IPS-20b (cell line): ENCODE results near the gene FAM83C.

Experiments used
- H3K27ac ChIP-seq: one replicate; pipeline ENCODE4 v1.5.1; 2013; ENCODE audit warnings: low read length
- H3K27me3 ChIP-seq: 2 replicates; pipeline ENCODE4 v1.6.1; 2013; ENCODE audit warnings: mild to moderate bottlenecking, low read length, inconsistent platforms; ENCODE audit not compliant: insufficient read depth
- H3K36me3 ChIP-seq: 2 replicates; pipeline ENCODE4 v1.6.1; 2013; ENCODE audit warnings: low read depth, mild to moderate bottlenecking, inconsistent platforms, low read length, moderate library complexity; ENCODE audit not compliant: insufficient read depth
- H3K4me1 ChIP-seq: 2 replicates; pipeline ENCODE4 v1.6.1; 2013; ENCODE audit warnings: mild to moderate bottlenecking, control low read depth, inconsistent platforms, low read length, moderate library complexity; ENCODE audit not compliant: insufficient read depth
- H3K4me3 ChIP-seq: 2 replicates; pipeline ENCODE4 v1.5.1; 2013; ENCODE audit warnings: mild to moderate bottlenecking, low read length, inconsistent platforms
- H3K9ac ChIP-seq: 2 replicates; pipeline ENCODE4 v1.6.1; 2013; ENCODE audit warnings: low read depth, mild to moderate bottlenecking, inconsistent platforms, low read length, moderate library complexity
- H3K9me3 ChIP-seq: 2 replicates; pipeline ENCODE4 v1.6.1; 2013; ENCODE audit warnings: mild to moderate bottlenecking, low read depth, low read length, inconsistent platforms; ENCODE audit not compliant: insufficient read depth

FAM83C gene

DNA sequence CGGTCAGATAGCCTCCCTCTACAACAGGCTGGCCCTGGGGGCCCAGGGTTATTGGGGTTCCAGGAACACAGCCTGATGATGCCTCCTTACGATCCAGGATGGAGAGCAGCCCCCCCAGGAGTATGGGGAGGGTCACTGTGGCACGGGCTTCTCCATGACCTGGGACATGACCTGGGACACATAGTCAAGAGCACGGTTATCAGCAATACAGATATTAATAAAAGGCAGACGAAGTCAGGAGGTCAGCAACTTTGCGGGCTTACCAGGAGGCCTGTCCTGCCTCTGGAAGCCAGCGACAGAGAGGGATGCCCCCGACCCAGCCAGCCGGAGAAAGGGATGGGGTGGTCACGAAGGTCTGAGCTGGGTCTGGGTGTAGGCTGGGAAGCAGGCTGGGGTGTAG, 15.1 kb downstream of the FAM83C start:
- peak overlapping the region; percentile 89 for H3K4me3 ChIP-seq
- H3K4me1 ChIP-seq = peaks cover 4% of the 10 kb centered on the region; the same call in 1 of the 2 replicates
- peaks cover 49% of the 10 kb centered on the region for H3K36me3 ChIP-seq
- peak overlapping the region; percentile 90 for H3K9ac ChIP-seq
- no peaks in the 10 kb centered on the region for H3K9me3 ChIP-seq
- H3K27ac ChIP-seq = peak overlapping the region; percentile 76
- no peaks in the 10 kb centered on the region for H3K27me3 ChIP-seq

DNA sequence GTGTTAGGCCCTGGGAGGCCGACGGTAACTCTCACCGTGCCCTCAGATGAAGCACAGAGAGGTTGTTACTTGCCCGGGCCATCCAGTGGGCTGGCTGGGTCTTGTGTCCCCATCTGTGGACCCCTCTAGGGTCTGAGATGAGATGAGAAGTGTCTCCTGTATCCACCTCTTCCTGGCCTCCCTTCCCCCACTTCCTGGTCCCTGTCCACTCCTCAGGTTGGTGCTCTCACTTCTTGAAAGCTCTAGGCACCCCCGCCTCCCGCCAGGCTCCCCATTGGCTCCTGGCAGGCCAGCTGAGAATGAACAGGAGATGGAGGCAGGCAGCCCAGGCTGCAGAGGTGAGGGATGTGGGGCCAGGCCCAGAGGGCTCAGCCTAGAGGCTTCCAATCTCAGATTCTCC, 15.8 kb downstream of the FAM83C start:
- no peak overlapping the region for H3K27ac ChIP-seq
- peaks cover 42% of the 10 kb centered on the region for H3K36me3 ChIP-seq
- H3K4me1 ChIP-seq = peaks cover 4% of the 10 kb centered on the region; the same call in 1 of the 2 replicates
- no peaks in the 10 kb centered on the region for H3K9me3 ChIP-seq
- H3K9ac ChIP-seq = peak overlapping the region; percentile 90; the same call in 1 of the 2 replicates
- H3K27me3 ChIP-seq = no peaks in the 10 kb centered on the region
- peak overlapping the region; percentile 89; the same call in 1 of the 2 replicates for H3K4me3 ChIP-seq

DNA sequence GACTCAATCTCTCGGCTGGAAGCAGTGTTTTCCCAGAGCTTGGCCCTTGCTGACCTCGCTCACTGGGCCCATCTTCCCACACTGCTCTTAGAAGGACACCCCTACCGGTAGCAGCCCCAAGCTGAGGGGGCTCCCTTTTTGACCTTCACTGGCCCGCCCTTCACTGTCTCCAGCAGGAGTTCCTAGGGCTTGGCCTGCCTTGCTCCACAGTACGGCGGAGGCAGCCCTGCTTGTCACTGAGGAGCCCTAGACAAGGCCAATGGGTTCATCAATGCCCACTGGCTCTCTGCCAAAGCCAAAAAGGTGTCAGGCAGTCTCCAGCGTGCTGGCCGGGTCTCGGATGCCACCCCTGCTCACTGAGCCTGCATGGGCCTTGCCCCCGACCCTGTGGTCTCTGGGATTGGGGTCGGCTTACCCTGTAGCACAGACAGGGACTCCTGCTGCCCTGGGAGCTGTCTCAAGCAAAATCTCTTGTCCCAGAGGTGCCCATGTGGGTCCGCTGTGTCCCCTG, 16.4 kb downstream of the FAM83C start:
- H3K36me3 ChIP-seq = peaks cover 36% of the 10 kb centered on the region
- H3K9me3 ChIP-seq = no peaks in the 10 kb centered on the region
- H3K27me3 ChIP-seq = no peaks in the 10 kb centered on the region
- H3K27ac ChIP-seq = no peak overlapping the region
- peak overlapping the region; percentile 21; the same call in 1 of the 2 replicates for H3K9ac ChIP-seq
- no peak overlapping the region for H3K4me3 ChIP-seq
- H3K4me1 ChIP-seq = peaks cover 4% of the 10 kb centered on the region; the same call in 1 of the 2 replicates

DNA sequence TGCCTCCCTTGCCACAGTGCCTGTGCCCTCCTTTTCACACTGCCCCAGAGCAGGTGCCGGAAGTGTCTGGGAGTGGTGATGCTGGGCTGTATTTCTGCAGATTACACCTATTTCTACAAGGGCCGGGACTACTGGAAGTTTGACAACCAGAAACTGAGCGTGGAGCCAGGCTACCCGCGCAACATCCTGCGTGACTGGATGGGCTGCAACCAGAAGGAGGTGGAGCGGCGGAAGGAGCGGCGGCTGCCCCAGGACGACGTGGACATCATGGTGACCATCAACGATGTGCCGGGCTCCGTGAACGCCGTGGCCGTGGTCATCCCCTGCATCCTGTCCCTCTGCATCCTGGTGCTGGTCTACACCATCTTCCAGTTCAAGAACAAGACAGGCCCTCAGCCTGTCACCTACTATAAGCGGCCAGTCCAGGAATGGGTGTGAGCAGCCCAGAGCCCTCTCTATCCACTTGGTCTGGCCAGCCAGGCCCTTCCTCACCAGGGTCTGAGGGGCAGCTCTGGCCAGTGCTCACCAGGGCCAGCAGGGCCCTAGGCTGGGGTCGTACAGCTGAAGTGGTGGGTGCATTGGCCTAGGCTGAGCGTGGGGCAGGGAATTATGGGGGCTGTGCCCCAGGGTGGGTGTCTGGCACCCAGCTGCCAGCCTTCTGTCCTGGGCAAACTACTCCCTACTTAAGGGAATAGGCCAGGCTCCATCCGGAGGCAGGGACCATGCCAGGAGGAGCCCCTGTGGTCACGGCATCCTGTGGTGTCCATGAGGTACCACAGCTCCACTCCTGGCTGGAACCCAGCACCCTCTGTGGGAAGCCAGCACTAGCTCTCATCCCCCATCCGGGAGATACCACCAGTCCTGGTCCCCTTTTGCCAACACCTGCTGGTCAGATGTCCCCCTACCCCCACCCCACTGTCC, 17.8 kb downstream of the FAM83C start:
- peaks cover 6% of the 10 kb centered on the region; the same call in 1 of the 2 replicates for H3K4me1 ChIP-seq
- H3K27me3 ChIP-seq = no peaks in the 10 kb centered on the region
- no peak overlapping the region for H3K9ac ChIP-seq
- peaks cover 23% of the 10 kb centered on the region for H3K36me3 ChIP-seq
- no peaks in the 10 kb centered on the region for H3K9me3 ChIP-seq
- no peak overlapping the region for H3K4me3 ChIP-seq
- no peak overlapping the region for H3K27ac ChIP-seq

DNA sequence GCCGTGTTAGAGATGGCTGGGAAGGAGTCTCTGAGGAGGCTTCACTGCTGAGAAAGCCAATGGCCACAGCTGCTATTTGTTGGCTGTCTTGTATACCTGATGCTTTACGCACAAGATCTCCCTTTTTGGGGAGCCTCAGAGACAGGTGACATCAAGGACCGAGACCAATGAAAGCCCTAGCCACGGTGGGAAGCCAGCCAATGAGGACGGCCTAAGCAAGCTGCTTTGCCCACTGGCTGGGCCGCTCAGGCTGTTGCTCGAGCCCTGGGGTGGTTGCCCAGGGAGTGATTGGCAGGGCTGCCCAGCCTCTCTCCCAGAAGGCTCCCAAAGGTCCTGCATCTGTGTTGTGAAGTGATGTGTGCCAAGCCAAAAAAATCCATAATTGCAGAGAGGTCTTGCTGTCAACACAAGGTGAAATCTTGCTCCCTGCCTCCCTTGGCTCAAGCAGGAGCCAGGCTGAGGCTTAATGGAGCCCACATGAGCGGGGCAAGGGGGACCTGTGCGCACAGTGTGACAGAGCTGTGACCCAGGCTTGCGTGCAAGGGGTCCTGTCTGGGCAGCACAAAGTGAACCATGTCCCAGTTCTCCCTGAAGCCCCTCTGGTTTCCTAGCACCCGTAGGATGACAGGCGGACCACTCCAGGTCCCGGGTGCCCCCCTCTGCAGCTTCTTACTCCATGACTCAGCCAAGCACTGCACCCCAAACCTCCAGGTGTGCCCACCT, 18.6 kb downstream of the FAM83C start:
- Histone ChIP-seq H3K4me1 (peaks cover 7% of the 10 kb centered on the region; the same call in 1 of the 2 replicates), H3K4me3 (no peak overlapping the region), H3K36me3 (peaks cover 15% of the 10 kb centered on the region), H3K9ac (no peak overlapping the region), H3K27me3 (no peaks in the 10 kb centered on the region), H3K9me3 (no peaks in the 10 kb centered on the region), H3K27ac (no peak overlapping the region)

DNA sequence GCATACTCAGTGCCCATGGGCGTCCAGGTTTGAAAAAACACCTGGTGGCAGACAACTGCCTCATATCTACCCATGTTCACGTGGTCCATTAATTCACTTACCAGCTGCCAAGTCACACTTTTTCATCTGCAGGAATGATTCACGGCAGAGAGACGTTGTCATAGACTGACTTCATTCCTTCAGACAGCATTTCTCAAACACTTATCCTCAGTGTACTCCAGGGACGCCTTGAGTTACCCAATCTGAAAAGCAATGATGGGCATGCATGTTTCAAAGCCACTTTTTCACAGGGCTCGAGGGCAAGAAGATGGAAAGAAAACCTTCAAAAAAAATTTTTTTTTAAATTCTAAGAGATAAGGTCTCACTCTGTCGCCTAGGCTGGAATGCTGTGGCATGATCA, 20.3 kb downstream of the FAM83C start:
- Histone ChIP-seq H3K27me3 (no peaks in the 10 kb centered on the region), H3K36me3 (peaks cover 10% of the 10 kb centered on the region), H3K9me3 (no peaks in the 10 kb centered on the region), H3K27ac (no peak overlapping the region), H3K9ac (no peak overlapping the region), H3K4me3 (no peak overlapping the region), H3K4me1 (peaks cover 7% of the 10 kb centered on the region; the same call in 1 of the 2 replicates)

DNA sequence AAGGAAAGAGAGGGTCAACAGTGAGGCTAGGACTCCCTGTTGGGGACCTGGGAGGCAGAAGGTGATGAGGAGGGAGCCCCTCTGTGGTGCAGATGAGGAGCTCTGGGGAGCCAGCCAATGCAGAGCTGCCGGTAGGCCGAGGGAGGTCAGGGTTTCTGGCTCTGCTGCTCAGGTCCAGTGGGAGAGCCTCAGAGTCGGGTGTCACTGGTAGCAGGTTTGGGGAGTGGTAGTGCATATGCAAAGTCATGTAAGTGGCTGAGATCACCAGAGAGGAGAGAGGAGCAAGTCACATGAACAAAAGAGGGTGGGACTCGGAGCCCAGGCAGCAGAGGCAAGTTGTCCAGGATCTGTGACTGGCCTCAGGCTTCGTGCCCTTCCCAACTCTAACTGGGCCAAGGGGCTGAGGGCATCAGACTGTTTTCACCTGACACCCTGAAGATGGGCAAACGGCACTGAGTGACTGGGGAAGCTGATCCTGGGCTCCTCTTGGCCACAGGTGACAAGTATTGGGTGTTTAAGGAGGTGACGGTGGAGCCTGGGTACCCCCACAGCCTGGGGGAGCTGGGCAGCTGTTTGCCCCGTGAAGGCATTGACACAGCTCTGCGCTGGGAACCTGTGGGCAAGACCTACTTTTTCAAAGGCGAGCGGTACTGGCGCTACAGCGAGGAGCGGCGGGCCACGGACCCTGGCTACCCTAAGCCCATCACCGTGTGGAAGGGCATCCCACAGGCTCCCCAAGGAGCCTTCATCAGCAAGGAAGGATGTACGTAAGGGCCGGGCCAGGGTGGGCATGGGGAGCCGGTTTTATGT, 20.9 kb downstream of the FAM83C start:
- Histone ChIP-seq H3K4me3 (no peak overlapping the region), H3K4me1 (peaks cover 6% of the 10 kb centered on the region; the same call in 1 of the 2 replicates), H3K27ac (no peak overlapping the region), H3K9me3 (no peaks in the 10 kb centered on the region), H3K27me3 (no peaks in the 10 kb centered on the region), H3K9ac (no peak overlapping the region; the same call in 1 of the 2 replicates), H3K36me3 (peaks cover 5% of the 10 kb centered on the region)

DNA sequence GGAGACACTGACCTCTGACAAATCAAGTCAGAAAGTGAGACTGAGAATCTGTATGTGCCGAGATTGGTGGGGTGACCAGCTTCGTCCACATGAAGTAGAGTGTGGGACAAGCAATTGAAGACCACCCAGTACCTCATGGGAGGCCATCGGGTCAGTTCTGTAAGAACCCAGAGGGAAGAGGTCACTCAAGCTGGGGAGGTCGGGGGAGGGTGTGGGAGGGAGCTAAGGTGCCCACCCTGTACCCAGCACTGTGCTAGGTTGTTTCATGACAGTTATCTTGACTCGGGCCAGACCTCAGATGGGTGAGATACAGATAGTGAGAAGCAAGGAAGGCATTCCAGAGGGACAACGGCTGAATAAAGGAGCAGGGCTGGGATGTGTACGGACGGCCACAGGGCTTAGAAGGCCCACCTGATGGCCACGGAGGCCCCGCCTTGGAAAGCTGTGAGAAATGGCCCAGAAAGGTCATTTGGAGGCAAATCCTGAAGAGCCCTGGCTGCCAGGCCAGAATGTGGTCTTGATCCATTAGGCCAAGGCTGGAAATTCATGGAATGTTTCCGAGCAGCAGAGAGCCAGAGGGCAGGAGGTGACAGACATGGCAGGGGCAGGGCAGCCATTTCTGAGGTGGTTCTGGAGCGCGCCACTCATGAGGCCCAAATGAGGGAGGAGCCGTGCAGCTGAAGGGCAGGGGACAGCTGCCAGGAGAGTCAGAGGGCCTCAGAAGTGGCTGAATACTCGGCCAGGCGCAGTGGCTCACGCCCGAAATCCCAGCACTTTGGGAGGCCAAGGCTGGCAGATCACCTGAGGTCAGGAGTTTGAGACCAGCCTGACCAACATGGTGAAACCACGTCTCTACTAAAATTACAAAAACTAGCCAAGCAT, 22.0 kb downstream of the FAM83C start:
- Histone ChIP-seq H3K27ac (no peak overlapping the region), H3K36me3 (no peaks in the 10 kb centered on the region; the same call in 1 of the 2 replicates), H3K9me3 (no peaks in the 10 kb centered on the region), H3K9ac (no peak overlapping the region), H3K27me3 (no peaks in the 10 kb centered on the region), H3K4me3 (no peak overlapping the region), H3K4me1 (peaks cover 6% of the 10 kb centered on the region; the same call in 1 of the 2 replicates)

DNA sequence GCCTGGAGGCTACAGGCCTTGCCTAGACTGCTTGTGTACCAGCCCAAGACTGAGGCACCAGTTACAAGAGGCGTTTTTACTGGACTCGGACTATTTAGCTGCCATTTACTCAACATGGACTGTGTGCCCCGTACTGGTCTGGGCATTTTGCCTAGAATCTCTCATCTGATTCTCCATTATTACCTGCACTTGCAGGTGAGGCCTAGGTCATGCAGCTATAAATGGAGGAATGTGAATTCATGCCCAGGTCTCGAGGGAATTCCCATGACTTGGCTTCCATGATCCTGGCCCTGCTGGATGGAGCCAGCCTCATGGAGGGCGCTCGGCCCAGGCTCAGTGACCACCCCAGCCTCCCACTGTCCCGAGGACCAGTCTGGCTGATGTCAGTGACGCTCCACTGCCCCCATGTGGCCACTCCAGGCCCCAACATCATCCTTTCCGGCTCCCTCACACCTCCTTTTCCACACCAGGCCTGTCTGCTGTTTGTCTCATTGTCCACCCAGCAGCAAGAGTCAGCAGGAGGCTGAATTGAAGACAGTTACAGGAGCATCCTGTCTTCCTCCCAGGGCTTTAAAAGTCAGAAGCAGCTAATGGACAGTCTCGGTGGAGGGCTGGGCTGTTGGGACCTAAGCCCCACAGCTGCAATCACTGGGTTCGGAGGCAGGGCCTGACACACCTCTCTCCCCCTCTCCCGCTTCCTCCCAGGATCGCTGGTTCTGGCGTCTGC, 23.0 kb downstream of the FAM83C start:
- Histone ChIP-seq H3K4me3 (no peak overlapping the region), H3K27ac (no peak overlapping the region), H3K9ac (peak overlapping the region; percentile 52; the same call in 1 of the 2 replicates), H3K4me1 (peaks cover 7% of the 10 kb centered on the region; the same call in 1 of the 2 replicates), H3K9me3 (no peaks in the 10 kb centered on the region), H3K27me3 (no peaks in the 10 kb centered on the region), H3K36me3 (no peaks in the 10 kb centered on the region; the same call in 1 of the 2 replicates)

DNA sequence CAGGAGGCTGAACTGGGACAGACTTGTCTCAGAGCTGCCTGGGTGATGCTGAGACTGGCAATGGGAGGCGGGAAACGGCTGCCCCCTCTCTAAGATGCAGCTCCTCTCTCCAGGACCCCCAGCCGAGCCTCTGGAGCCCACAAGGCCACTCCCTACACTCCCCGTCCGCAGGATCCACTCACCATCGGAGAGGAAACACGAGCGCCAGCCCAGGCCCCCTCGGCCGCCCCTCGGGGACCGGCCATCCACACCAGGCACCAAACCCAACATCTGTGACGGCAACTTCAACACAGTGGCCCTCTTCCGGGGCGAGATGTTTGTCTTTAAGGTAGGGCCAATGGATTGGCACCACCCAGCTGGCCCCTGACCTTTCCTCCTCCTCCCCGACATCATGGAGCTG, 25.1 kb downstream of the FAM83C start:
- no peaks in the 10 kb centered on the region for H3K27me3 ChIP-seq
- no peak overlapping the region for H3K9ac ChIP-seq
- H3K9me3 ChIP-seq = no peaks in the 10 kb centered on the region
- H3K27ac ChIP-seq = no peak overlapping the region
- peaks cover 16% of the 10 kb centered on the region for H3K4me1 ChIP-seq
- H3K4me3 ChIP-seq = no peak overlapping the region
- H3K36me3 ChIP-seq = no peaks in the 10 kb centered on the region; the same call in 1 of the 2 replicates
